22Rv1 (cell line): ENCODE data around the gene CCDC178.

ENCODE experiments used
- CTCF ChIP-seq: fragments of 450-650 bp; IDR thresholded peaks from 2 replicates; pipeline ENCODE4 v1.5.1; 2017; ENCODE audit warnings: mild to moderate bottlenecking
- ZFX ChIP-seq: fragments of 450-650 bp; IDR thresholded peaks from 2 replicates; pipeline ENCODE4 v1.6.1; 2017; ENCODE audit warnings: antibody characterized with exemption, borderline replicate concordance

GRCh38 chr18:33424266-33424946 lies 16.1 kb downstream of the CCDC178 start:
- no peak for TF ChIP-seq CTCF
- no peak for TF ChIP-seq ZFX
